GM13977 (cell line): ENCODE measurements around the gene SNX5.

Experiments
- DNase-seq: peaks from one replicate; pipeline ENCODE4 v3.0.0; 2012; ENCODE audit warnings: low spot score
- in situ Hi-C: fragments of 300-500 bp; cut with MboI; formaldehyde crosslinking; loops from one replicate; pipeline ENCODE4 v1.12.0; 2022; ENCODE audit warnings: low sequenced_read_pairs, low pct_unique_long_range_greater_than_20kb, mixed read lengths, inconsistent platforms; ENCODE audit not compliant: unreplicated experiment
- TF ChIP-seq, protein P1 (sequence below): IDR thresholded peaks from 2 replicates; pipeline ENCODE4 v1.5.1; 2012; ENCODE audit warnings: mild to moderate bottlenecking, control low read depth; ENCODE audit not compliant: insufficient read depth; ENCODE audit errors: extremely low read depth, missing control alignments

The SNX5 gene

DNA sequence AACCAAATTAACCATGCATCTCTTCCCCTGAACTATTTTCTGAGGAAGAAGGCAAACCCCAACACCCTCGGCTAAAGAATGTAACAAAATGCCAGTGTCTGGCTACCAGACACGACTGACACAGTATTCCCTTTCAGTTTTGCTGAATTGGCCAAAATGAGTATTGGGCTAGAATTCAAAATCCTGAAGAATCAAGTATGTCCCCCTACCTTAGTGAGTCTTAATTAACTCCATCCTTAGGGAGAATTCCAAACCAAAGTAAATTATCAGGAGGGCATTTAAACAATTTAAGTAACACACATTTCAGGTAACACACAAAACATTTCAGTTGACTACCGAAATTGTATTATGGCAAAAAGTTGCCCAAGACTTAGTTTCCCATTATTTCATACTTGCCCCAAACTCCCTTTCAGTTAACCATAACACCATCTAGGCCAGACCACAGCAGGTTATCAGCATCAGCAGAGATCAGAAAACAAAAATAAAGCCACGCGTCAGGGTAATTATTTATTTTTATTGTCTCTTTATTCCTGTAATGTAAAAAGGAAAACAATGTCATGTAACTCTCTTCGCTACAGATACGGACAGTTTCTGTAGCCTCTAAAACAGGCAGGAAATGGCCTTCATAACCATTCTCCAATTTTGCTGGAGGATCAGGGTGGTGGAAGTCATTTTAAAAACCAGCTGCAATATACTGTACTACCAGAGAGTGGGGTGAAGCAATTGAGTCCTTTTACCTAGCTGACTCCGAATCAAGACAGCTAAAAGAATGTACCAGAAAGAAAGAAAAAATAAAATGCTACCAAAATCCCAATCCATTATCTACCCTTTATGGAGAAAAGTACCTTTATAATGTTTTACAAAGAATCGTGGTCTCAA lies 1.9 kb downstream of the SNX5 start:
- TF ChIP-seq, protein P1, sequence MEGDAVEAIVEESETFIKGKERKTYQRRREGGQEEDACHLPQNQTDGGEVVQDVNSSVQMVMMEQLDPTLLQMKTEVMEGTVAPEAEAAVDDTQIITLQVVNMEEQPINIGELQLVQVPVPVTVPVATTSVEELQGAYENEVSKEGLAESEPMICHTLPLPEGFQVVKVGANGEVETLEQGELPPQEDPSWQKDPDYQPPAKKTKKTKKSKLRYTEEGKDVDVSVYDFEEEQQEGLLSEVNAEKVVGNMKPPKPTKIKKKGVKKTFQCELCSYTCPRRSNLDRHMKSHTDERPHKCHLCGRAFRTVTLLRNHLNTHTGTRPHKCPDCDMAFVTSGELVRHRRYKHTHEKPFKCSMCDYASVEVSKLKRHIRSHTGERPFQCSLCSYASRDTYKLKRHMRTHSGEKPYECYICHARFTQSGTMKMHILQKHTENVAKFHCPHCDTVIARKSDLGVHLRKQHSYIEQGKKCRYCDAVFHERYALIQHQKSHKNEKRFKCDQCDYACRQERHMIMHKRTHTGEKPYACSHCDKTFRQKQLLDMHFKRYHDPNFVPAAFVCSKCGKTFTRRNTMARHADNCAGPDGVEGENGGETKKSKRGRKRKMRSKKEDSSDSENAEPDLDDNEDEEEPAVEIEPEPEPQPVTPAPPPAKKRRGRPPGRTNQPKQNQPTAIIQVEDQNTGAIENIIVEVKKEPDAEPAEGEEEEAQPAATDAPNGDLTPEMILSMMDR: peak; percentile 15
- in situ Hi-C loops: no loop called here
- peak; percentile 45 for DNase-seq

DNA sequence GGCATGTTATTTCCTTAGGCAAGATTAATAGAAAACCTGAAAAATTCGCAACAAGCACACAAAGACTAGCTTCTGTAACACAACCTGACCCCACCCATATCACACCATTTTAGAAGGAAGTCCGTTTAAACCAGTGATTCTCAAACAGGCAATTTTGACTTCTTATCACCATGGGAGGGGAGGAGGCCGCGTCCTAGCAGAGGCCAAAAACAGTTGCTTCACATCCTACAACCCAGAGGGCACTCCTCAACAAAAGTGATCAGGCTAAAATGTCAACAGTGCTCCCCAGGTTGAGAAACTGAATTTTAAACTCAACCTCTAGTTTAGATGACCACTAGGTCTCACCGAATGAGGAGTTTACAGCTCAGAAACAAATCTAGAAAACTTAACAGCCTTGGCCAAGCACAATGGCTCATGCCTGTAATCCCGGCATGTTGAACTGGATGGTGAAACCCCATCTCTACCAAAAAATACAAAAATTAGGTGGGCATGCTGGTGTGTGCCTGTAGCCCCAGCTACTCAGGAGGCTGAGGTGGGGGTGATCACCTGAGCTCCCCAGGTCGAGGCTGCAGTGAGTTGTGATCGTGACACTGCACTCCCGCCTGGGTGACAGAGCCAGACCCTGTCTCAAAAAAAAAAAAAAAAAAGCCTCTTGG lies 3.4 kb downstream of the SNX5 start:
- DNase-seq: no peak
- TF ChIP-seq, protein P1: no peak
- in situ Hi-C loops: no loop called here

DNA sequence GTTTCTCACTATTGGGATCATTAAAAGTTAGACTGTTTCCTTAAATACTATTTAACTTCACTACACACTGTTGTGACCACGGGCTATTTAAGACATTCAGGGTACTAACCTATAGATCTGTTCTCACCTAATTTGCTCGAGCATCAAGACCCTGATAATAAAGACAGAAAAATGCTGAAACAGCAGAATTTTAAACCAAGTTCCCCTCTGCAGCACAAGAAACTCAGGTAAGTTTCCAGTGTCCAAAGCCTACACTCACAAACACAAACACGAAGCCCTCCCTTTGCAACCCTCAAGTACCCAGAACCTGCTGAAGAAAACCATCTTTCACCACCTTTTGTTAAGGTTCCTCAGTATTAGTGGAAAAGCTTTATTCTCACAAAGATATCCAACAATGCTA lies 4.0 kb downstream of the SNX5 start:
- TF ChIP-seq, protein P1: no peak
- DNase-seq: no peak
- in situ Hi-C loops: no loop called here

DNA sequence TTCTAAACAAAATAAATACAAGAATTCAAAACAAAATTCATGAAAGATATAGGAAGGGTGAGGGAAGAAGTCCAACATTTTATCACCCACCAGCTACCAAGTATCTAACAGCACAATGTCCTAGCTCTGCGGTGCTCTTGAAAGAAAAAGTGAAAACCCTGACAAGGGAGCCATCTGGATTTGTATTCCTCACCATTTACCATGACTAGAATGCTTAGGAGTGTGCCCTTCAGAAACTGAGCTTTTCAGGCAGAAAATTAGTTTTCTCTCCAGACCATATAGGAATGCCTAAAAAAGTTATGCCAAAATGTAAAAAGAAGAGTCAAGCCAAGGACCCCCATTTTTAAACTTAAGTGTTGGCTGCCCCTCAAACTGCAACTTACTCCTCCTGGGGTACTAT lies 4.5 kb downstream of the SNX5 start:
- TF ChIP-seq, protein P1: no peak
- no peak for DNase-seq
- in situ Hi-C loops: no loop called here

DNA sequence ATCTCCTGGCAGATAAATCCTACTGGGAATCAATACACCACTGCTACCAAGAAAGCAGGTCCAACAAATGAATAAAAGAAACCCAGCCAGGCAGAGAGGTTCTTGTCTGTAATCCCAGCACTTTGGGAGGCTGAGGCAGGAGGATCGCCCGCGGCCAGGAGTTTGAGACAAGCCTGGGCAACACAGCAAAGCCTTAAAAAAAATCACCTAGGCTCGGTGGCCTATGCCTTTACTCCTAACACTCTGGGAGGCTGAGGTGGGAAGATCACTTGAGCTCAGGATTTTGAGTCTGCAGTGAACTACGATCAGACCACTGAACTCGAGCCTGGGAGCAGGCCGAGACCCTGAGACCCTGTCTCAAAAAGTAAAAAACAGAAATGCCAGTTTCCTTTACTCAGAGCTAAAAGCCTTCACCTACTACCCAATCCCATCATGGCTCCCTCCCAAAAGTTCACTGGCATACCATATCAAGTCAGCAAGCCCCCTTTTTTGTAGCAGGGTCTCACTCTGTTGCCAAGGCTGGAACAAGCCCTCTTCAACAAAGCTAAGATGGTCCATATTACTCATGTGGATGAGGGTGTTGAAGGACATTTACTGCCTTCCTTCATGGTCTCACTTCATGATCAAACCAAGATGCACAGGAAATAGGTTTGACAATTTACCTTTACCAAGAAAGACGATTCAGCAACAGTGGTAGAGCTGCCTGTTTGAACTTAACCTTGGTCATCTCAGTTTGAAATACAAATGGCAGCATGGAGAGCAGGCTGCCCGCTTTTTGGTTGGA lies 5.3 kb downstream of the SNX5 start:
- in situ Hi-C loops: no loop called here
- TF ChIP-seq, protein P1: no peak
- DNase-seq: no peak

DNA sequence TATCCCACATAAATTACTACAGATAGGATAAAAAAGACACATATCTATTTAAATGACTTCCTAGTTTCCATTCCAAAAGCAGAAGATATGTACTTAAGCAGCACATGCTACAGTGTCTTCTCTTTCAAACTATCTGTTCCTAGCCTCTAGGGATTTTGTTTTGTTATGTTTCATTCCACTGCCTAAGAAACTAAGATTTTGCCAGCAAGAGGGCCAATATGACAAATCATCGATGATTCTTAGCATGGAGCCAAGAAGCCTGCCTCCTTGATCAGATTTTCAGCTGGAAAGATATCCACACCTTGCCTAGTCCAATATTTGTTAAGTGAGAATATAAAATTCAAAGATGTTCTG lies 7.0 kb downstream of the SNX5 start:
- TF ChIP-seq, protein P1: no peak
- DNase-seq: no peak

More for the DNA sequence above, 7.0 kb downstream of the SNX5 start:
- in situ Hi-C loops: no loop called here
